BLaER1 (cell line): Measurements from ENCODE around the gene CNN2.

Experiments
- H3K27ac ChIP-seq: shearing (Covaris generic); formaldehyde crosslinking; 2 replicates; pipeline ENCODE4 v1.8.1; 2022
- H3K27me3 ChIP-seq: shearing (Covaris generic); formaldehyde crosslinking; 2 replicates; pipeline ENCODE4 v1.8.1; 2022
- H3K36me3 ChIP-seq: shearing (Covaris generic); formaldehyde crosslinking; 2 replicates; pipeline ENCODE4 v1.8.1; 2022
- H3K4me1 ChIP-seq: shearing (Covaris generic); formaldehyde crosslinking; 2 replicates; pipeline ENCODE4 v1.8.1; 2022
- H3K4me2 ChIP-seq: shearing (Covaris generic); formaldehyde crosslinking; 2 replicates; pipeline ENCODE4 v1.8.1; 2022
- H3K4me3 ChIP-seq: shearing (Covaris generic); formaldehyde crosslinking; 2 replicates; pipeline ENCODE4 v1.8.1; 2022
- H3K9ac ChIP-seq: shearing (Covaris generic); formaldehyde crosslinking; 2 replicates; pipeline ENCODE4 v1.8.1; 2022
- H3K9me3 ChIP-seq: shearing (Covaris generic); formaldehyde crosslinking; 2 replicates; pipeline ENCODE4 v1.8.1; 2022
- H4K20me1 ChIP-seq: shearing (Covaris generic); formaldehyde crosslinking; 2 replicates; pipeline ENCODE4 v1.8.1; 2022
- Cebpa-rat ChIP-seq: shearing (Covaris generic); IDR thresholded peaks from 2 replicates; pipeline ENCODE4 v1.8.1; 2022

CNN2 gene

DNA sequence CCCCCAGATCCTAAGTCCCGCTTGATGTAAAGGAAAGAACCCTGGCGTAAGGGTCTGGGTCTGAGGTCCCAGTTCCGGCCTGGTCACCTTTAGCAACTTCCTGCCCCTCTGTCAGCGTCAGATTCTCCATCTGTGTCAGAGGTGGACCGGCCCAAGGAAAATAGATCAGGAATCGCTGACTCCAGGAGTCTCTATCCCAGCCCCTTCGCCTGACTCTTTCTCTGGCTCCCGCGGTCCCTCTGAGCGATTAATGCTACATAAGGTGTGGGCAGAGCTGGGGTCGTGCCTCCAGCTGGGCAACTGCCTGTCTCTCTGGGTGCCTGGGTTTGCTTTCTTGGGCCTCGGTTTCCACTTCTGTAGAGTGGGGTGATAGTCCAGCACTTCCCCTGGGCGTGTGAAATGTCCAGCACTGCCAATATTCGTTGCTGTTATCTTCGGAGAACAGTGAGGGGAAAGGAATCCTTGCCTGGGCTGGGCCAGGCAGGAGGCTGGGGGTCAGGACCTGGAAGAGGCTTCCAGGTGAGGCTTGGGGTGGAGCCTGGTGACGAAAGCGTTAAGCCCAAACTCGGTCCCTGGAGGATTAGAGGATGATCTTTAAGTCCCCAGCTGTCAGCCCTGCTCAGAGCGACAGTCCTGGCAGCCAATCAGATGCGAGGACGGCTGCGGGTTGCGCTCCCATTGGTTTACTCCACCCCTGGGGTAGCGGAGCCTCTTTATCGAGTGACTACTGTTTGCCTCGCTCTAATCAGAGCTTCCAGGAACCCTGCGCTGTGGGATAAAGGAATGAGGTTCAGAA is 14.3 kb downstream of the CNN2 start:
- no peaks in the 10 kb centered on the region for H3K9me3 ChIP-seq
- TF ChIP-seq Cebpa-rat = no peak
- H3K4me1 ChIP-seq = peaks cover 89% of the 10 kb centered on the region
- H3K4me2 ChIP-seq = peak overlapping the region; percentile 95
- H3K36me3 ChIP-seq = no peaks in the 10 kb centered on the region
- no peak overlapping the region for H3K27ac ChIP-seq
- peak overlapping the region; percentile 61 for H3K9ac ChIP-seq
- no peaks in the 10 kb centered on the region for H3K27me3 ChIP-seq
- peaks cover 11% of the 10 kb centered on the region for H4K20me1 ChIP-seq
- H3K4me3 ChIP-seq = peak overlapping the region; percentile 67

DNA sequence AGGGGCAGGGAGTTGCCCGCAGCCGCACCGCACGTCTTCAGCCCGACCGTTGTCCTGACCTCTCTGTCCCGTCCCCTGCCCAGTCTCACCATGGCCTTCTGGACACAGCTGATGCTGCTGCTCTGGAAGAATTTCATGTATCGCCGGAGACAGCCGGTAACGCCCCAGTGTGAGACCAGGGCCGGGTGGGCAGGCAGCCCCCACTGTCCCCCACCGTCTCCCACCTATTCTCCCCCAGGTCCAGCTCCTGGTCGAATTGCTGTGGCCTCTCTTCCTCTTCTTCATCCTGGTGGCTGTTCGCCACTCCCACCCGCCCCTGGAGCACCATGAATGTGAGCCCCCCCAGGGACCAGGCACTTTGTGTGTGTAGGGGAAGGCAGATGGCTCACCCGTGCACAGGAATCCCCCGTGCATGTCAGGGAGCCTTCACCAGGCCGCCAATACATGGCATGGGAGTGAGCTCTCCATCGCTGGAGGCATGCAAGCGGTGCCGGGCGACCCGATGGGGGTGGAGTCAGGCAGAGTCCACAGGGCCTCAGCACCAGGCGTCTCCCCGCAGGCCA is 14.9 kb downstream of the CNN2 start:
- Histone ChIP-seq H3K4me2 (peak overlapping the region; percentile 95), H4K20me1 (peaks cover 11% of the 10 kb centered on the region), H3K36me3 (no peaks in the 10 kb centered on the region), H3K9me3 (no peaks in the 10 kb centered on the region), H3K9ac (no peak overlapping the region), H3K4me3 (peak overlapping the region; percentile 67), H3K4me1 (peaks cover 89% of the 10 kb centered on the region), H3K27me3 (no peaks in the 10 kb centered on the region), H3K27ac (no peak overlapping the region)
- TF ChIP-seq Cebpa-rat = no peak

DNA sequence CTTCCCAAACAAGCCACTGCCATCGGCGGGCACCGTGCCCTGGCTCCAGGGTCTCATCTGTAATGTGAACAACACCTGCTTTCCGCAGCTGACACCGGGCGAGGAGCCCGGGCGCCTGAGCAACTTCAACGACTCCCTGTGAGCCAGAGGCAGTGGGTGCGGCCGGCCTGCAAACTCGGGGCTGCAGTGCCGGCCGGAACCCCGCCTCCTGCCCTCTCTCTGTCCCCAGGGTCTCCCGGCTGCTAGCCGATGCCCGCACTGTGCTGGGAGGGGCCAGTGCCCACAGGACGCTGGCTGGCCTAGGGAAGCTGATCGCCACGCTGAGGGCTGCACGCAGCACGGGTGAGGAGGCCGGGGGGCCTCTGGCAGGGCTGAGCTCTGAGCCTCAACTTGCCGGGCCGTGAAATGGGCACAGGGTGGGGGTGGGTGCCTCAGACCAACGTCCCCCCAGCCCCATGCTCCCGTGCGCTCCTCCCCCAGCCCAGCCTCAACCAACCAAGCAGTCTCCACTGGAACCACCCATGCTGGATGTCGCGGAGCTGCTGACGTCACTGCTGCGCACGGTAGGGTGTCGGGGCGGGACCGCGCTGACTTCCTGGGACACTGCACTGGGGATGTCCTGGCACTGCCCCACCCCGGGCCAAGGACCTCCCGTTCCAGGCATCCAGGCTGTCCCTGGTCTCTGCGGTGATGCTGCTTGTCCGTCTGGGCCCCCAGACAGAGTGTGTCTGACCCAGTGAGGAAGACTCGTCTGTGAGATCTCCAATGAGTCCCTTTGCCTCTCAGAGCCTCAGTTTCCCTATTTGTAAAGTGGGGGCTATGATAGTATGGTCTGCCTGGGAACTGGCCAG is 15.7 kb downstream of the CNN2 start:
- no peaks in the 10 kb centered on the region for H3K9me3 ChIP-seq
- no peaks in the 10 kb centered on the region for H3K27me3 ChIP-seq
- no peak overlapping the region for H3K27ac ChIP-seq
- no peak overlapping the region for H3K9ac ChIP-seq
- H3K36me3 ChIP-seq = peaks cover 4% of the 10 kb centered on the region; the same call in 1 of the 2 replicates
- peak overlapping the region; percentile 95 for H3K4me2 ChIP-seq
- peaks cover 87% of the 10 kb centered on the region for H3K4me1 ChIP-seq
- H4K20me1 ChIP-seq = peaks cover 11% of the 10 kb centered on the region
- H3K4me3 ChIP-seq = no peak overlapping the region; the same call in 1 of the 2 replicates
- no peak for TF ChIP-seq Cebpa-rat

DNA sequence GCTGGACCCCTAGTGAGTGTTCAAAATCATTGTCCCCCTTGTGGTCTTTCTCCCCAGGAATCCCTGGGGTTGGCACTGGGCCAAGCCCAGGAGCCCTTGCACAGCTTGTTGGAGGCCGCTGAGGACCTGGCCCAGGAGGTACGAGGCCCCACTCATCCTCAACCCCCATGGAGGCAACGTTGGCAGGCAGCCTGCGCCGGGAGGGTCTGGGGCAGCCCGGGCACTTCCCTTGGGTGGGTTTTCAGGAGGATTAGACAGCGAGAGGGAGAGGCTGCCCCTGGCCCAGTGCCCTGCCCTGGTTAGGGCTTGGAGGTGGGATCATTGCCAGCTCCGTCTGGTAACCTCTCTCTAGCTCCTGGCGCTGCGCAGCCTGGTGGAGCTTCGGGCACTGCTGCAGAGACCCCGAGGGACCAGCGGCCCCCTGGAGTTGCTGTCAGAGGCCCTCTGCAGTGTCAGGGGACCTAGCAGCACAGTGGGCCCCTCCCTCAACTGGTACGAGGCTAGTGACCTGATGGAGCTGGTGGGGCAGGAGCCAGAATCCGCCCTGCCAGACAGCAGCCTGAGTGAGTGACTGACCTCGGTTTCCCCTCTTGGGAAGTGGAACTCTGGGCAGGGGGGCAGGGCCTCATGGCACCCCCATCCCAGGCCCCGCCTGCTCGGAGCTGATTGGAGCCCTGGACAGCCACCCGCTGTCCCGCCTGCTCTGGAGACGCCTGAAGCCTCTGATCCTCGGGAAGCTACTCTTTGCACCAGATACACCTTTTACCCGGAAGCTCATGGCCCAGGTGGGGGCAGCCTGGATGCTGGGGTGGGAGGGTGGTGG is 16.5 kb downstream of the CNN2 start:
- Histone ChIP-seq H3K9ac (peak overlapping the region; percentile 31; the same call in 1 of the 2 replicates), H3K9me3 (no peaks in the 10 kb centered on the region), H3K36me3 (peaks cover 8% of the 10 kb centered on the region; the same call in 1 of the 2 replicates), H3K4me2 (peak overlapping the region; percentile 95), H4K20me1 (peaks cover 11% of the 10 kb centered on the region), H3K4me1 (peaks cover 82% of the 10 kb centered on the region), H3K27ac (no peak overlapping the region), H3K4me3 (no peak overlapping the region), H3K27me3 (no peaks in the 10 kb centered on the region)
- TF ChIP-seq Cebpa-rat = no peak

DNA sequence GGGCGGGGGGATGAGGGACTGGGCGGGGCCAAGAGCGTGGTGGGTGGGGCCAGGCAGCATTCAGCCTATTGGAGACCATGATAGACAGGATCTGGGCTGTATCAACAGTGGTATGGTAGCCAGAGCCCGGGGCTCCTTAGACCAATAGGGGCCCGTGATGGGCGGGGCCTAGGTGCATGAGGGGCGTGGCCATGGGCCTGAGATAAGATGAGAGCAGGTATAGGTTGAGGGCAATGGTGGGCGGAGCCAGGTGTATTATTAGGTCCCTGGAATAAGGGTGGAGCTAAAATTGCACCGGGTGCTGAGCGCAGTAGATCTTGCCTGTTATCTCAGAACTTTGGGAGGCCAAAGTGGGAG is 18.8 kb downstream of the CNN2 start:
- TF ChIP-seq Cebpa-rat = no peak
- H3K27ac ChIP-seq = no peak overlapping the region
- H3K4me2 ChIP-seq = no peak overlapping the region
- peaks cover 66% of the 10 kb centered on the region for H3K4me1 ChIP-seq
- peaks cover 11% of the 10 kb centered on the region for H4K20me1 ChIP-seq
- H3K36me3 ChIP-seq = peaks cover 8% of the 10 kb centered on the region; the same call in 1 of the 2 replicates
- no peak overlapping the region for H3K9ac ChIP-seq
- H3K27me3 ChIP-seq = no peaks in the 10 kb centered on the region
- no peaks in the 10 kb centered on the region for H3K9me3 ChIP-seq
- H3K4me3 ChIP-seq = no peak overlapping the region

DNA sequence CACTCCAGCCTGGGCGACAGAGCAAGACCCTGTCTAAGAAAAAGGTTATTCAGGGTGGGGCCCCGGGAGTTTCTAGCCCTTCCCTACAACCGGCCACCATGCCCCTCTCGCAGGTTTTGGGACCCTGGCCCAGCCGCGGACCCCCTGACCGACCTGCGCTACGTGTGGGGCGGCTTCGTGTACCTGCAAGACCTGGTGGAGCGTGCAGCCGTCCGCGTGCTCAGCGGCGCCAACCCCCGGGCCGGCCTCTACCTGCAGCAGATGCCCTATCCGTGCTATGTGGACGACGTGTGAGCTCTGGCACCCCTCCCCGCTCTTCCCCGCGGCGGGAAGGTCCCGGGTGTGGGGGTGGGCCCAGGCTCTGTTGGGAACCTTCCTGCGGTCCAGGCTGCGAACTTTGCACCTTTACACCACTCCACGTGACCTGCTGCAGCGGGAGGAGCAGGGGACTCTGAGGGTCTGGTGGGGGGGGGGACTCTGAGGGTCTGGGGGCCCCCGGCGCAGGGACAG is 19.8 kb downstream of the CNN2 start:
- H3K9ac ChIP-seq = no peak overlapping the region
- peaks cover 8% of the 10 kb centered on the region; the same call in 1 of the 2 replicates for H3K36me3 ChIP-seq
- H3K4me3 ChIP-seq = no peak overlapping the region
- no peak overlapping the region for H3K27ac ChIP-seq
- H3K9me3 ChIP-seq = no peaks in the 10 kb centered on the region
- peak overlapping the region; percentile 40 for H3K4me2 ChIP-seq
- TF ChIP-seq Cebpa-rat = no peak
- H3K27me3 ChIP-seq = no peaks in the 10 kb centered on the region
- peaks cover 58% of the 10 kb centered on the region for H3K4me1 ChIP-seq
- H4K20me1 ChIP-seq = peaks cover 11% of the 10 kb centered on the region

DNA sequence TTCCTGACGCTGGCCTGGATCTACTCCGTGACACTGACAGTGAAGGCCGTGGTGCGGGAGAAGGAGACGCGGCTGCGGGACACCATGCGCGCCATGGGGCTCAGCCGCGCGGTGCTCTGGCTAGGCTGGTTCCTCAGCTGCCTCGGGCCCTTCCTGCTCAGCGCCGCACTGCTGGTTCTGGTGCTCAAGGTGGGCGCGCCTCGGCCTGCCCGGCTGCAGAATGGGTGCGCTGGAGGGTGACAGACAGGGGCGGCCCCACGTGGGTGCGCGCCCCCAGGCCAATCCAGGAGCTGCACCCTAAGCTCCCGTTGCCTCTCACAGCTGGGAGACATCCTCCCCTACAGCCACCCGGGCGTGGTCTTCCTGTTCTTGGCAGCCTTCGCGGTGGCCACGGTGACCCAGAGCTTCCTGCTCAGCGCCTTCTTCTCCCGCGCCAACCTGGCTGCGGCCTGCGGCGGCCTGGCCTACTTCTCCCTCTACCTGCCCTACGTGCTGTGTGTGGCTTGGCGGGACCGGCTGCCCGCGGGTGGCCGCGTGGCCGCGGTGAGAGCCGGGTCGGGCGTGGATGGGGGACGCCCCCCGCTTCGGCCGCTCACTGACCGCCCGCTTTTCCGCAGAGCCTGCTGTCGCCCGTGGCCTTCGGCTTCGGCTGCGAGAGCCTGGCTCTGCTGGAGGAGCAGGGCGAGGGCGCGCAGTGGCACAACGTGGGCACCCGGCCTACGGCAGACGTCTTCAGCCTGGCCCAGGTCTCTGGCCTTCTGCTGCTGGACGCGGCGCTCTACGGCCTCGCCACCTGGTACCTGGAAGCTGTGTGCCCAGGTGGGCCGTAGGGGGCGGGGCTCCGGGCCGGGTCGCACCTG is 20.7 kb downstream of the CNN2 start:
- Histone ChIP-seq H3K9me3 (no peaks in the 10 kb centered on the region), H3K27ac (no peak overlapping the region), H3K4me2 (no peak overlapping the region), H3K4me1 (peaks cover 49% of the 10 kb centered on the region), H3K36me3 (peaks cover 8% of the 10 kb centered on the region; the same call in 1 of the 2 replicates), H4K20me1 (peaks cover 2% of the 10 kb centered on the region), H3K27me3 (no peaks in the 10 kb centered on the region), H3K4me3 (no peak overlapping the region), H3K9ac (no peak overlapping the region)
- no peak for TF ChIP-seq Cebpa-rat

DNA sequence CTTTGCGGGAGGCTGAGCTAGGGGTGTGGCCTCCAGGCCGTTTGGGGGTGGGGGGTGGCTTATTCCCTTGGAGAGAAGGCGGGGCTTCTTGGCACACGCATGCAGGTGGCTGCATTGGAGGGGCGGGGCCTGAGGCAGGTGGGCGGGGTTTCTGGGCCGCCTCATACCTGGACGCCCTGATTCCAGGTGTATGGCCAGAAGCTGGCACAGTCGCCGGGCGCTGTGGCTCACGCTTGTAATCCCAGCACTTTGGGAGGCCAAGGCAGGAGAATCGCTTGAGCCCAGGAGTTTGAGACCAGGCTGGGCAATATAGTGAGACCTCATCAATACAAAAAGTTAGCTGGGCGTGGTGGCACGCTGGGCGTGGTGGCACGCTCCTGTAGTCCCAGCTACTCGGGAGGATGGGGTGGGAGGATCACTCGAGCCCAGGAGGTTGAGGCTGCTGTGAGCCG is 21.3 kb downstream of the CNN2 start:
- TF ChIP-seq Cebpa-rat = no peak
- H4K20me1 ChIP-seq = no peaks in the 10 kb centered on the region
- no peaks in the 10 kb centered on the region for H3K27me3 ChIP-seq
- no peak overlapping the region for H3K9ac ChIP-seq
- no peak overlapping the region for H3K4me2 ChIP-seq
- H3K9me3 ChIP-seq = no peaks in the 10 kb centered on the region
- no peak overlapping the region for H3K27ac ChIP-seq
- H3K36me3 ChIP-seq = peaks cover 8% of the 10 kb centered on the region; the same call in 1 of the 2 replicates
- H3K4me1 ChIP-seq = peaks cover 43% of the 10 kb centered on the region
- H3K4me3 ChIP-seq = no peak overlapping the region
